ENCODE measurements around the gene DPEP2NB.
"Not testable (repeated sequence)": the region's sequence is repeated elsewhere in the genome, so short reads cannot be mapped to it uniquely, and the experiment has no call there.

The DPEP2NB gene

GRCh38 chr16:68031951-68032350 is 16.2 kb upstream of the DPEP2NB start:
- H3K36me3 ChIP-seq (ENCODE audit: control insufficient read depth, insufficient read depth, low read length): no peaks in the 10 kb centered on the region
- no peak for TF ChIP-seq CTCF (IDR thresholded peaks at IDR 0.05)
- H3K79me2 ChIP-seq: no peaks in the 10 kb centered on the region
- no peak overlapping the region for H3K4me3 ChIP-seq (ENCODE audit: low read depth, low read length)
- no peaks in the 10 kb centered on the region for H3K9me3 ChIP-seq (ENCODE audit: control insufficient read depth, low read length)
- no peak overlapping the region for H3K27ac ChIP-seq
- no peaks in the 10 kb centered on the region for H3K27me3 ChIP-seq (ENCODE audit: control insufficient read depth, insufficient read depth, low read length)
- H3K4me2 ChIP-seq (ENCODE audit: low read length): no peak overlapping the region
- no peak overlapping the region for H2AFZ ChIP-seq
- peaks cover 3% of the 10 kb centered on the region for H3K4me1 ChIP-seq
- no peak overlapping the region for H3K9ac ChIP-seq

- not testable (repeated sequence) for H3K4me3 ChIP-seq (ENCODE audit: low read depth, low read length); H3K9ac ChIP-seq; H3K27me3 ChIP-seq (ENCODE audit: control insufficient read depth, insufficient read depth, low read length); H3K4me2 ChIP-seq (ENCODE audit: low read length); H3K79me2 ChIP-seq; H2AFZ ChIP-seq; H3K9me3 ChIP-seq (ENCODE audit: control insufficient read depth, low read length); H3K36me3 ChIP-seq (ENCODE audit: control insufficient read depth, insufficient read depth, low read length); H3K4me1 ChIP-seq; H3K27ac ChIP-seq
Observed at GRCh38 chr16:68030108-68030507, 14.4 kb upstream of the DPEP2NB start.

GRCh38 chr16:68028996-68029395 is 13.3 kb upstream of the DPEP2NB start:
- no peaks in the 10 kb centered on the region for H3K27me3 ChIP-seq (ENCODE audit: control insufficient read depth, insufficient read depth, low read length)
- no peak overlapping the region for H2AFZ ChIP-seq
- no peak overlapping the region for H3K27ac ChIP-seq
- H3K4me1 ChIP-seq: no peaks in the 10 kb centered on the region
- H3K4me2 ChIP-seq (ENCODE audit: low read length): no peak overlapping the region
- H3K4me3 ChIP-seq (ENCODE audit: low read depth, low read length): no peak overlapping the region
- H3K9ac ChIP-seq: no peak overlapping the region
- no peaks in the 10 kb centered on the region for H3K79me2 ChIP-seq
- no peaks in the 10 kb centered on the region for H3K36me3 ChIP-seq (ENCODE audit: control insufficient read depth, insufficient read depth, low read length)
- no peaks in the 10 kb centered on the region for H3K9me3 ChIP-seq (ENCODE audit: control insufficient read depth, low read length)
- no peak for TF ChIP-seq CTCF (IDR thresholded peaks at IDR 0.05)

GRCh38 chr16:68022728-68023537 is 7.2 kb upstream of the DPEP2NB start, which contains the start of the genes DDX28 and DUS2:
Gene DDX28 (minus strand): TSS chr16:68023232. CDS start chr16:68023202, 30 bp downstream.
Gene DUS2 (plus strand): TSS chr16:68023284. CDS start chr16:68038024, 14,740 bp downstream.
- Histone ChIP-seq H3K27ac (peak within 1 kb of the TSS; percentile 87), H3K27me3 (ENCODE audit: control insufficient read depth, insufficient read depth, low read length) (no peaks in the 10 kb centered on the region), H3K4me2 (ENCODE audit: low read length) (peak within 1 kb of the TSS; percentile 62), H3K4me3 (ENCODE audit: low read depth, low read length) (peak within 1 kb of the TSS; percentile 93), H2AFZ (peak within 1 kb of the TSS; percentile 99), H3K79me2 (peaks cover 13% of the 10 kb centered on the region), H3K9ac (peak within 1 kb of the TSS; percentile 55), H3K4me1 (no peaks in the 10 kb centered on the region), H3K9me3 (ENCODE audit: control insufficient read depth, low read length) (no peaks in the 10 kb centered on the region), H3K36me3 (ENCODE audit: control insufficient read depth, insufficient read depth, low read length) (no peaks in the 10 kb centered on the region)
- no peak for TF ChIP-seq CTCF (IDR thresholded peaks at IDR 0.05)

- H3K36me3 ChIP-seq (ENCODE audit: control insufficient read depth, insufficient read depth, low read length): no peaks in the 10 kb centered on the region
- peak overlapping the region; percentile 62 for H3K4me2 ChIP-seq (ENCODE audit: low read length)
- TF ChIP-seq CTCF (IDR thresholded peaks at IDR 0.05): no peak
- peak overlapping the region; percentile 55 for H3K9ac ChIP-seq
- H3K4me3 ChIP-seq (ENCODE audit: low read depth, low read length): peak overlapping the region; percentile 93
- no peaks in the 10 kb centered on the region for H3K9me3 ChIP-seq (ENCODE audit: control insufficient read depth, low read length)
- peak overlapping the region; percentile 87 for H3K27ac ChIP-seq
- H3K27me3 ChIP-seq (ENCODE audit: control insufficient read depth, insufficient read depth, low read length): no peaks in the 10 kb centered on the region
- no peaks in the 10 kb centered on the region for H3K4me1 ChIP-seq
- peaks cover 13% of the 10 kb centered on the region for H3K79me2 ChIP-seq
- peak overlapping the region; percentile 99 for H2AFZ ChIP-seq
Observed at GRCh38 chr16:68022278-68022727, 6.6 kb upstream of the DPEP2NB start.

Measured in parathyroid adenoma (tissue), 2 donors.